ENCODE data around the gene HHAT.

Gene HHAT

GRCh38 chr1:210464519-210465039 lies 135.9 kb downstream of the HHAT start:
- H3K27ac ChIP-seq: no peak overlapping the region
- no peak for TF ChIP-seq ZFX (IDR thresholded peaks at IDR 0.05; ENCODE audit: borderline replicate concordance)
- TF ChIP-seq, protein P1, sequence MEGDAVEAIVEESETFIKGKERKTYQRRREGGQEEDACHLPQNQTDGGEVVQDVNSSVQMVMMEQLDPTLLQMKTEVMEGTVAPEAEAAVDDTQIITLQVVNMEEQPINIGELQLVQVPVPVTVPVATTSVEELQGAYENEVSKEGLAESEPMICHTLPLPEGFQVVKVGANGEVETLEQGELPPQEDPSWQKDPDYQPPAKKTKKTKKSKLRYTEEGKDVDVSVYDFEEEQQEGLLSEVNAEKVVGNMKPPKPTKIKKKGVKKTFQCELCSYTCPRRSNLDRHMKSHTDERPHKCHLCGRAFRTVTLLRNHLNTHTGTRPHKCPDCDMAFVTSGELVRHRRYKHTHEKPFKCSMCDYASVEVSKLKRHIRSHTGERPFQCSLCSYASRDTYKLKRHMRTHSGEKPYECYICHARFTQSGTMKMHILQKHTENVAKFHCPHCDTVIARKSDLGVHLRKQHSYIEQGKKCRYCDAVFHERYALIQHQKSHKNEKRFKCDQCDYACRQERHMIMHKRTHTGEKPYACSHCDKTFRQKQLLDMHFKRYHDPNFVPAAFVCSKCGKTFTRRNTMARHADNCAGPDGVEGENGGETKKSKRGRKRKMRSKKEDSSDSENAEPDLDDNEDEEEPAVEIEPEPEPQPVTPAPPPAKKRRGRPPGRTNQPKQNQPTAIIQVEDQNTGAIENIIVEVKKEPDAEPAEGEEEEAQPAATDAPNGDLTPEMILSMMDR (IDR thresholded peaks at IDR 0.05): no peak

- TF ChIP-seq, protein P1 (IDR thresholded peaks at IDR 0.05): no peak
- no peak for TF ChIP-seq ZFX (IDR thresholded peaks at IDR 0.05; ENCODE audit: borderline replicate concordance)
- H3K27ac ChIP-seq: no peak overlapping the region
These were observed 136.4 kb downstream of the HHAT start for GRCh38 chr1:210465150-210465549.

DNA sequence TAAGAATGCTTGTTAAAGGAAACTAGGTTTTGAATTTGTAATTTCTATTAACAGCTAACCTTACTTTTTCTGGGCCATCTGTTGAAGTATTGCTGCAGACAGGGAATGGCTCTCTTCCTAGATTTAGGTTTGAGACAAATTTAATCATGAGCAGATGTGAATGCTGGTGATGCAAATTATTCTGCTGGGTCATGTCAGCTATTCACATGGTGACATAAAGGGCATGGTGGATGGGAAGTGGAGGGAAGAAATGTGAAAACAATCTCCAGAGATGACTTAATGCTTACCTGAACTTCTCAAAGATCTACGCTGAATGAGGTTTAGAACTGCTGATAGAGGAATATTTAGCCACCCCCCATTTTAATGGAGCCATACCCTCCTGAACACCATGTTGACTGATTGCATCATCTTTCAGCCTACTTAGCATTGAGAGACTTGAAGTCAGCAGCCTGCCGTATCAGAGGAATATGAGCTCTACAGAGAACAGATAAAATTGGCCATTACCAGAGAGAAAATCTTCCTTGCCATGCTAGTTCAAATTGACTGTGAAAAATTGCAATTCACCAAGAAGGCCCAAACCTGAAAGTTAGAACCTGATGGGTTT lies 138.8 kb downstream of the HHAT start:
- no peak overlapping the region for H3K27ac ChIP-seq
- no peak for TF ChIP-seq ZFX (IDR thresholded peaks at IDR 0.05; ENCODE audit: borderline replicate concordance)
- TF ChIP-seq, protein P1 (IDR thresholded peaks at IDR 0.05): no peak

DNA sequence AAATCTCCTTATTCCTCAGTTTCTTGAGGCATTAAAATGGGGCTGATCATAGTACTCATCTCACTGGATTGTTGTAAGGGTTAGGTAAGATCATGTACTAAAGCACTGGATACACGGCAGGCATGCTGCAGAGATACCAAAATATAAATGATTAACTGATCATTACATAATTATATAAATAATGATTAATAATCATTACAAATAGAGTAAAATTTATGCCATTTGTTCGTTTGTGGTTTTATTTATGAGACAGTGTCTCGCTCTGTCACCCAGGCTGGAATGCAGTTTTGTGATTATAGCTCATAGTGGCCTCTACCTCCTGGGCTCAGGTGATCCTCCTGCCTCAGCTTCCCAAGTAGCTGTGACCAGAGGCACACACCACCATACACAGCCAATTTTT lies 140.7 kb downstream of the HHAT start:
- no peak overlapping the region for H3K27ac ChIP-seq
- TF ChIP-seq, protein P1 (IDR thresholded peaks at IDR 0.05): no peak
- TF ChIP-seq ZFX (IDR thresholded peaks at IDR 0.05; ENCODE audit: borderline replicate concordance): no peak

GRCh38 chr1:210475321-210475720 lies 146.6 kb downstream of the HHAT start:
- no peak overlapping the region for H3K27ac ChIP-seq
- no peak for TF ChIP-seq ZFX (IDR thresholded peaks at IDR 0.05; ENCODE audit: borderline replicate concordance)
- TF ChIP-seq, protein P1 (IDR thresholded peaks at IDR 0.05): no peak

DNA sequence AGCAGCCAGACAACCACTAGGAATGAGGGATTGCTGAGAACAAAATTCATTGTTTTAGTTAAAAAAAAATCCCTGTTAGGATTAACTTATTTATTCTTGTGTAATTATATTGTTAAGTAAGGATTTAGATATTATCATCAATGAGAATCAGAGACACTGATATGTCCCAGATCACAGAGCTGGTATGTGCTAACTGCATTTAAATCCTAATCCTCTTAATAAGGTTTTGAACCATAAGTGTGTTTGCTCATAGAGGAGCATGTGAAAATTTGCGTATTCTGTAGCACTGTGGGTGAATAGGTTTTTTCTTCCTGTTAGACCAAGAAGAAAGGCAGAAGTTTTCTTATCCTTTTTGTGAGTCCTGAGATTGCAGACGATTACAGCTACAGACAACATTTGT lies 147.1 kb downstream of the HHAT start:
- H3K27ac ChIP-seq: no peak overlapping the region
- no peak for TF ChIP-seq ZFX (IDR thresholded peaks at IDR 0.05; ENCODE audit: borderline replicate concordance)
- TF ChIP-seq, protein P1 (IDR thresholded peaks at IDR 0.05): no peak

DNA sequence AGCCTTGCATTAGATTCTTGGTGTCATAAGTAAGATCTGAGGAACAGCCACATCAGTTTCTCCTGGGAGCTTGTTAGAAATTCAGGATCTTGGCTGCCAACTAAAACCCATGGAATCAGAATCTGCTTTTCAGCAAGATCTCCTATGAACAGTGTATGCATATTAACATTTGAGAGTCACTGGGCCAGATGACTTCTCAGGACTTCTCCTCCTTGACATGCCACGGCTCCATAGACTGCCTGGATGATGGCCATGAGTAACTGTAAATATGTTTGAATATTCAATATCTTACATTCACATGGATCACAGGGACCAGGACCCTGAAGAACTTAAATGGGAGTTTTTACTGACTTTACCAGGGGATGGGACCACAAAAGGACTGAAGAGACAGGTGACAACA lies 148.0 kb downstream of the HHAT start:
- no peak overlapping the region for H3K27ac ChIP-seq
- TF ChIP-seq, protein P1 (IDR thresholded peaks at IDR 0.05): no peak
- no peak for TF ChIP-seq ZFX (IDR thresholded peaks at IDR 0.05; ENCODE audit: borderline replicate concordance)

Data from 22Rv1 (cell line).